Lower lobe of right lung (tissue), 2 donors: ENCODE measurements around the gene SUSD4. TPM values are rescaled to one million over a fixed set of nuclear protein-coding genes. Genes with fewer than 3 reads are reported as not detected.
A peak's percentile ranks its signal among the peaks of the same experiment; 100 is the strongest.

Source experiments
- ATAC-seq, 2 donors: fragments of 200-7000 bp; cut with Tn5 transposase; one replicate each; pipeline ENCODE4 v1.9.1; 2020 to 2022; ENCODE audit warnings: mild to moderate bottlenecking in 2 of 2, moderate library complexity in 2 of 2
- DNase-seq: peaks from one replicate; pipeline ENCODE4 v3.0.0-alpha.2; 2020
- H3K27ac ChIP-seq: fragments of 200-600 bp; one replicate; pipeline ENCODE4 v1.8.0; 2022
- H3K27me3 ChIP-seq: fragments of 200-600 bp; one replicate; pipeline ENCODE4 v1.8.0; 2022; ENCODE audit warnings: low read depth
- H3K36me3 ChIP-seq: fragments of 200-600 bp; one replicate; pipeline ENCODE4 v1.8.0; 2022; ENCODE audit warnings: mild to moderate bottlenecking
- H3K4me1 ChIP-seq: fragments of 200-600 bp; one replicate; pipeline ENCODE4 v1.8.0; 2022
- H3K4me3 ChIP-seq: fragments of 200-600 bp; one replicate; pipeline ENCODE4 v1.8.0; 2022; ENCODE audit warnings: mild to moderate bottlenecking
- H3K9me3 ChIP-seq: fragments of 200-600 bp; one replicate; pipeline ENCODE4 v1.8.0; 2022
- CTCF ChIP-seq: fragments of 200-600 bp; IDR thresholded peaks from one replicate; pipeline ENCODE4 v1.8.0; 2022; ENCODE audit warnings: antibody characterized with exemption, mild to moderate bottlenecking
- intact Hi-C: fragments of 100-400 bp; cut with DNase I; formaldehyde crosslinking; loops from one replicate; pipeline ENCODE4 v1.11.0; 2022
- total RNA-seq: library from RNA; stranded (reverse); fragmentation: NEBNext Ultra II Directional; extraction: Animal tissue kit (Norgen Biotek cat#: 25700); gene quantifications from one replicate; pipeline ENCODE4 v1.2.1, GENCODE V29; 2021
- donor health status: DM: no; HTN: yes; CAD: no; lungs with severe emphysema.

Gene SUSD4
- total RNA-seq, 1 donor from 2014 or later: 3.7 TPM

GRCh38 chr1:223242382-223242955 is 121.5 kb downstream of the SUSD4 start:
- Histone ChIP-seq H3K36me3 (no peaks in the 10 kb centered on the region), H3K27me3 (no peaks in the 10 kb centered on the region), H3K27ac (no peak overlapping the region), H3K4me1 (no peaks in the 10 kb centered on the region), H3K9me3 (no peaks in the 10 kb centered on the region), H3K4me3 (no peak overlapping the region)
- ATAC-seq (no peak), DNase-seq (no peak)
- intact Hi-C loops: no loop called here
- no peak for TF ChIP-seq CTCF

GRCh38 chr1:223240122-223240521 is 123.9 kb downstream of the SUSD4 start:
- H3K27ac ChIP-seq: no peak overlapping the region
- H3K36me3 ChIP-seq: no peaks in the 10 kb centered on the region
- intact Hi-C loops: no loop called here
- H3K27me3 ChIP-seq: no peaks in the 10 kb centered on the region
- H3K4me3 ChIP-seq: no peak overlapping the region
- H3K4me1 ChIP-seq: no peaks in the 10 kb centered on the region
- H3K9me3 ChIP-seq: peaks cover 6% of the 10 kb centered on the region
- no peak for DNase-seq
- TF ChIP-seq CTCF: no peak
- no peak for ATAC-seq

- no peaks in the 10 kb centered on the region for H3K36me3 ChIP-seq
- no peak for TF ChIP-seq CTCF
- ATAC-seq: no peak
- no peaks in the 10 kb centered on the region for H3K27me3 ChIP-seq
- peaks cover 6% of the 10 kb centered on the region for H3K9me3 ChIP-seq
- H3K4me3 ChIP-seq: no peak overlapping the region
- no peak for DNase-seq
- peaks cover 8% of the 10 kb centered on the region for H3K4me1 ChIP-seq
- no peak overlapping the region for H3K27ac ChIP-seq
- intact Hi-C loops: no loop called here
These were observed 128.9 kb downstream of the SUSD4 start for GRCh38 chr1:223235091-223235490.

GRCh38 chr1:223234534-223234933 is 129.4 kb downstream of the SUSD4 start:
- DNase-seq (no peak), ATAC-seq (no peak)
- Histone ChIP-seq H3K4me1 (peaks cover 8% of the 10 kb centered on the region), H3K27me3 (no peaks in the 10 kb centered on the region), H3K9me3 (peaks cover 6% of the 10 kb centered on the region), H3K27ac (no peak overlapping the region), H3K36me3 (no peaks in the 10 kb centered on the region), H3K4me3 (no peak overlapping the region)
- intact Hi-C loops: no loop called here
- no peak for TF ChIP-seq CTCF

GRCh38 chr1:223234170-223234514 is 129.8 kb downstream of the SUSD4 start:
- intact Hi-C loops: no loop called here
- H3K4me1 ChIP-seq: peaks cover 8% of the 10 kb centered on the region
- DNase-seq (no peak), ATAC-seq (no peak)
- no peak overlapping the region for H3K4me3 ChIP-seq
- H3K27ac ChIP-seq: peak overlapping the region; percentile 11
- H3K27me3 ChIP-seq: no peaks in the 10 kb centered on the region
- H3K9me3 ChIP-seq: peaks cover 6% of the 10 kb centered on the region
- H3K36me3 ChIP-seq: no peaks in the 10 kb centered on the region
- TF ChIP-seq CTCF: no peak
